ENCODE data around the gene SERPINE3. TPM values are rescaled to one million over a fixed set of nuclear protein-coding genes. Genes with fewer than 3 reads are reported as not detected.

SERPINE3 gene
- total RNA-seq, 4 donors from 2014 or later, result not detected

GRCh38 chr13:51324714-51325420 is 14.6 kb upstream of the SERPINE3 start:
- H3K36me3 ChIP-seq, result no peaks in the 10 kb centered on the region
- no peak overlapping the region for H3K27ac ChIP-seq (replicated peaks in 1 of 4)
- H3K9me3 ChIP-seq, result no peaks in the 10 kb centered on the region
- TF ChIP-seq POLR2AphosphoS5 (IDR thresholded peaks at IDR 0.05) (no peak), CTCF (IDR thresholded peaks at IDR 0.05) (no peak), EP300 (IDR thresholded peaks at IDR 0.05) (no peak), POLR2A (IDR thresholded peaks at IDR 0.05; ENCODE audit: low read depth) (no peak)
- intact Hi-C loops (cut with DNase I), result no loop called here
- 83% methylated on average over 12 of the region's 14 CpGs for WGBS
- H3K27me3 ChIP-seq, result no peaks in the 10 kb centered on the region
- peaks cover 0 to 5% (median 0%) of the 10 kb centered on the region in 4 donors for H3K4me1 ChIP-seq
- no peak overlapping the region for H3K4me3 ChIP-seq
- DNase-seq (ENCODE audit: extremely low spot score), result no peak

DNA sequence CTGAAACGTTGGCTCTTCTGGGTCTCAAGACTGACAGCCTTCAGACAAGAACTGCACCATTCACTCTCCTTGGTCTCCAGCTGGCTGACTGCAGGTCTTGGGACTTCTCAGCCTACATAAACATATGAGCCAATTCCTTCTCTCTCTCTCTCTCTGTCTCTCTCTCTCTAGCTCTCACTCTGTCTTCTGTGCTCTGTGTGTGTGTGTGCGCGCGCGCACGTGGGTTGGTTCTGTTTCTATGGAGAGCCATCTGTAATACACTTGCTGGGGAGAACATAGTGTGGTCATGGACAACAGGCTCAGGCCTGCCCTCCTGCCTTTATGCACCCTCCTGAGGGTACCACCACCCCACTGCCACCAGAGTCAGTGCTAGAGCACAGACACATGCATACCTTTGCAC is 13.7 kb upstream of the SERPINE3 start:
- Histone ChIP-seq H3K4me1 (peaks cover 0 to 5% (median 0%) of the 10 kb centered on the region in 4 donors), H3K36me3 (no peaks in the 10 kb centered on the region), H3K4me3 (no peak overlapping the region), H3K27me3 (no peaks in the 10 kb centered on the region), H3K27ac (replicated peaks in 1 of 4) (no peak overlapping the region), H3K9me3 (no peaks in the 10 kb centered on the region)
- intact Hi-C loops (cut with DNase I), result no loop called here
- WGBS, result 95% methylated on average over 6 of the region's 6 CpGs
- no peak for DNase-seq (ENCODE audit: extremely low spot score)
- no peak for TF ChIP-seq POLR2A (IDR thresholded peaks at IDR 0.05; ENCODE audit: low read depth)
- no peak for TF ChIP-seq POLR2AphosphoS5 (IDR thresholded peaks at IDR 0.05)
- TF ChIP-seq CTCF (IDR thresholded peaks at IDR 0.05), result no peak
- no peak for TF ChIP-seq EP300 (IDR thresholded peaks at IDR 0.05)

DNA sequence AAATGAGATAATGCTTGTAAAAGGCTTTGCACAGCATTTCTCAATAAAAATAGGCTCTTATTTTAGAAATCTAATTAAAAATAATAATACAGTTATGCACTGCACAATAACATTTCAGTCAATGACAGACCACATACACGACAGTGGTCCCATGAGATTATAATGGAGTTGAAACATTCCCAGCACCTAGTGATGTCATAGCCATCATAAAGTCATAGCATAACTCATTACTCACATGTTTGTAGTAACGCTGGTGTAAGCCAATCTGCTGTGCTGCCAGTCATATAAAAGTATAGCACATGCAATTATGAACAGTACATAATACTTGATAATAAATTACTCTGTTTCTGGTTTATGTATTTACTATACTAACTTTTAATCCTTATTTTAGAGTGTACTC is 12.7 kb upstream of the SERPINE3 start:
- no peak overlapping the region for H3K4me3 ChIP-seq
- no peak for DNase-seq (ENCODE audit: extremely low spot score)
- H3K27ac ChIP-seq (replicated peaks in 1 of 4), result no peak overlapping the region
- intact Hi-C loops (cut with DNase I), result no loop called here
- H3K9me3 ChIP-seq, result no peaks in the 10 kb centered on the region
- peaks cover 0 to under 1% (median 0%) of the 10 kb centered on the region in 4 donors for H3K4me1 ChIP-seq
- no peak for TF ChIP-seq POLR2A (IDR thresholded peaks at IDR 0.05; ENCODE audit: low read depth)
- TF ChIP-seq POLR2AphosphoS5 (IDR thresholded peaks at IDR 0.05), result no peak
- TF ChIP-seq CTCF (IDR thresholded peaks at IDR 0.05), result no peak
- no peak for TF ChIP-seq EP300 (IDR thresholded peaks at IDR 0.05)
- H3K36me3 ChIP-seq, result no peaks in the 10 kb centered on the region
- no peaks in the 10 kb centered on the region for H3K27me3 ChIP-seq
- WGBS, result 89% methylated on average over 2 of the region's 2 CpGs

DNA sequence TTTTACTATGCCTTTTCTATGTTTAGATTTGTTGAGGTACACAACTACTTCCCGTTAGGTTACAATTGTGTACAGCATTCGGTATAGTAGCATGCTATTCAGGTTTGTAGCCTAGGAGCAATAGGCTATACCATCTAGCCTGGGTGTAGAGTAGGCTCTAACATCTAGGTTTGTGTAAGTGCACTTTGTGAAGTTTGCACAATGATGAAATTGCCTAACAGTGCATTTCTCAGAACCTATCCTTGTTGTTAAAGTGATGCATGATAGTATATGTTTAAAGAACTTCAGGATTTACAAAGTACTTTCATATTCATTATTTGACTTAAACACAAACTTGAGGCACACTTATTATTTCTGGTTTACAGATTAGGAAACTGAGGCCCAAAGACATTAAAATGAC is 11.5 kb upstream of the SERPINE3 start:
- H3K36me3 ChIP-seq, result no peaks in the 10 kb centered on the region
- H3K4me1 ChIP-seq, result no peaks in the 10 kb centered on the region
- no peak overlapping the region for H3K27ac ChIP-seq (replicated peaks in 1 of 4)
- intact Hi-C loops (cut with DNase I), result no loop called here
- no peak for DNase-seq (ENCODE audit: extremely low spot score)
- no peak overlapping the region for H3K4me3 ChIP-seq
- H3K27me3 ChIP-seq, result no peaks in the 10 kb centered on the region
- WGBS, result 95% methylated on average over 2 of the region's 2 CpGs
- H3K9me3 ChIP-seq, result no peaks in the 10 kb centered on the region
- TF ChIP-seq CTCF (IDR thresholded peaks at IDR 0.05) (no peak), POLR2AphosphoS5 (IDR thresholded peaks at IDR 0.05) (no peak), EP300 (IDR thresholded peaks at IDR 0.05) (no peak), POLR2A (IDR thresholded peaks at IDR 0.05; ENCODE audit: low read depth) (no peak)

DNA sequence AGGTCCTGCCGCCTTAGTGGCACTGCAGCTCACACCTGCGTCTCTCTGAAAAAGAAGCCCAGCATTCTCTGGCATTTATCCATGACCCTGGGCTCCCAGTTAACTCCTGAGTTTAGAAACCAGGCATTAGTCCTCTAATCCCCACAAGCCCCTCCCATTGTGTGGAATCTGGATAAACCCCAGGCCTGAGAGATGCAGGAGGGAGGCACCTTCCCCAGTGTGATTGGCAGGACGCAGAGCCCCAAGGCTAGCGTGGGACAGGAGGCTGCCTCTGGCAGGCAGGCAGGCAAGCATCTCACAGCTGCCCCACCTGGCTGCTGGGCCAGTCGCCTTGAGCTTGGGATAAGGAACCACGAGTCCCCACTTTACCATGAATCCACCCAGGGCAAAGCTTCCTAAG is 11.0 kb upstream of the SERPINE3 start:
- DNase-seq (ENCODE audit: extremely low spot score), result no peak
- Histone ChIP-seq H3K4me3 (no peak overlapping the region), H3K4me1 (no peaks in the 10 kb centered on the region), H3K9me3 (no peaks in the 10 kb centered on the region), H3K36me3 (no peaks in the 10 kb centered on the region), H3K27ac (replicated peaks in 1 of 4) (no peak overlapping the region), H3K27me3 (no peaks in the 10 kb centered on the region)
- WGBS, result 69% methylated on average over 6 of the region's 6 CpGs
- intact Hi-C loops (cut with DNase I), result no loop called here
- TF ChIP-seq POLR2AphosphoS5 (IDR thresholded peaks at IDR 0.05), result no peak
- no peak for TF ChIP-seq EP300 (IDR thresholded peaks at IDR 0.05)
- no peak for TF ChIP-seq POLR2A (IDR thresholded peaks at IDR 0.05; ENCODE audit: low read depth)

Data from esophagus muscularis mucosa (tissue), 4 donors.